ENCODE results near the gene CLTCL1. TPM values are rescaled to one million over a fixed set of nuclear protein-coding genes. Genes with fewer than 3 reads are reported as not detected.

Gene CLTCL1
- total RNA-seq, 4 donors from 2014 or later = 1.0 to 20.5 (median 11.4) TPM

DNA sequence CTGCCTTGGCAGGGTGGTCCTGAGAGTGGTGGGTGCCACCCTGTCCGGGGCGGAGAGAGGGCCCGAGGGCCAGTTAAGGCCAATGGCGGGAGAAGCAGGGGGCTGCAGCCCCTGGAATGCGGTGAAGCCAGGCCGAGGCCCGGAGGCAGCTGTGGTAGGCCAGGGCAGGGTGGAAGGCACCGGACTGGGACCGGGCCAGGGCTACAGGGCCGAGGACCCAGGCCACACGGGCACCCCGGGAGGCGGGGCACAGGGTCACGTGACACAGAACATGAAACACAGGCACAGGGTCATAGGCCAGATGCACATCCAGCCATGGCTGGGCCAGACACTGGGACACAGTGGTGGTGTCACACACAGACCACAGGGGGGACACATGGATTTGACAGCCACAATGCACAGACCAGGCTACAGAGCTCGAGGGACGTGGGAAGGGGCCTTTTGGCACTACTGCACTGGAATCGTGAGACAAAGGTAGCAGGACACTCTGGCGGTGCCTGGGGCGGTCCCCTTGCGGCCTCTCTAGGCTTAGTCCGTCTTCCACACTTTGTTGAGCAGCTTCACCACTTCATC is 115.8 kb downstream of the CLTCL1 start:
- Histone ChIP-seq H3K9me3 (no peaks in the 10 kb centered on the region), H3K27ac (no peak overlapping the region), H3K27me3 (no peaks in the 10 kb centered on the region), H3K4me1 (peaks cover 4 to 28% of the 10 kb centered on the region in 2 donors), H3K4me3 (no peak overlapping the region), H3K36me3 (no peaks in the 10 kb centered on the region)
- DNase-seq = no peak
- TF ChIP-seq POLR2A (IDR thresholded peaks at IDR 0.05) = no peak
- TF ChIP-seq, protein P1, sequence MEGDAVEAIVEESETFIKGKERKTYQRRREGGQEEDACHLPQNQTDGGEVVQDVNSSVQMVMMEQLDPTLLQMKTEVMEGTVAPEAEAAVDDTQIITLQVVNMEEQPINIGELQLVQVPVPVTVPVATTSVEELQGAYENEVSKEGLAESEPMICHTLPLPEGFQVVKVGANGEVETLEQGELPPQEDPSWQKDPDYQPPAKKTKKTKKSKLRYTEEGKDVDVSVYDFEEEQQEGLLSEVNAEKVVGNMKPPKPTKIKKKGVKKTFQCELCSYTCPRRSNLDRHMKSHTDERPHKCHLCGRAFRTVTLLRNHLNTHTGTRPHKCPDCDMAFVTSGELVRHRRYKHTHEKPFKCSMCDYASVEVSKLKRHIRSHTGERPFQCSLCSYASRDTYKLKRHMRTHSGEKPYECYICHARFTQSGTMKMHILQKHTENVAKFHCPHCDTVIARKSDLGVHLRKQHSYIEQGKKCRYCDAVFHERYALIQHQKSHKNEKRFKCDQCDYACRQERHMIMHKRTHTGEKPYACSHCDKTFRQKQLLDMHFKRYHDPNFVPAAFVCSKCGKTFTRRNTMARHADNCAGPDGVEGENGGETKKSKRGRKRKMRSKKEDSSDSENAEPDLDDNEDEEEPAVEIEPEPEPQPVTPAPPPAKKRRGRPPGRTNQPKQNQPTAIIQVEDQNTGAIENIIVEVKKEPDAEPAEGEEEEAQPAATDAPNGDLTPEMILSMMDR (IDR thresholded peaks at IDR 0.05) = no peak
- intact Hi-C loops (cut with DNase I; ENCODE audit: low total_unique reads) = no loop called here

DNA sequence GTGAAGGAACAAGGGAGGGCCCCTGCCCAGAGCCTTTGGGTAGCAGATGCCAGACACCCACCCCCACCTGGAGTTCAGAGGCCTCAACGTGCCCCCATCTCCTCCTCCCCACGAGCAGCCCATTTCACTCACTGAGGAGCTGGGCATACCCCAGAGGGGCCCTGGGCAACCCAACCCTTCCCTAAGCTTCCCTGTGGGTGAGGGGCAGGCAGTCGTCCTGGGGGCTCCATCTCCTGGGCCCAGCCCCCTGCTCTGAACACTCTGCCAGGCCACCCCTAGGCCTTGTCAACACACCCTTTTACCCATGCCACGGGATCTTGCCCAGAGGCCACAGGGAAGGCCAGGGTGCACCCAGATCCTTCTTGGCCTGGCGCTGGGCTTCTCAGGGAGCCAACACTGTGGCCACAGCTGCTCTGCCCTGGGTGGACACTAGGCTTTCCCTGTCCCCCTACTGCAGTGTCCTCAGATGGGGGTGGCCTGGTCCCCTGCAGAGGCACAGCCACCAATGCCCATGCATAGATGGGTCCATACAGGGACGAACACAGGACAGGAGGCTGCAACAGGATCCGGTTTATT is 116.4 kb downstream of the CLTCL1 start:
- TF ChIP-seq POLR2A (IDR thresholded peaks at IDR 0.05) = no peak
- TF ChIP-seq, protein P1 (IDR thresholded peaks at IDR 0.05) = no peak
- Histone ChIP-seq H3K9me3 (no peaks in the 10 kb centered on the region), H3K4me1 (peaks cover 4 to 28% of the 10 kb centered on the region in 2 donors), H3K4me3 (no peak overlapping the region), H3K27me3 (no peaks in the 10 kb centered on the region), H3K27ac (no peak overlapping the region), H3K36me3 (no peaks in the 10 kb centered on the region)
- intact Hi-C loops (cut with DNase I; ENCODE audit: low total_unique reads) = no loop called here
- no peak for DNase-seq

DNA sequence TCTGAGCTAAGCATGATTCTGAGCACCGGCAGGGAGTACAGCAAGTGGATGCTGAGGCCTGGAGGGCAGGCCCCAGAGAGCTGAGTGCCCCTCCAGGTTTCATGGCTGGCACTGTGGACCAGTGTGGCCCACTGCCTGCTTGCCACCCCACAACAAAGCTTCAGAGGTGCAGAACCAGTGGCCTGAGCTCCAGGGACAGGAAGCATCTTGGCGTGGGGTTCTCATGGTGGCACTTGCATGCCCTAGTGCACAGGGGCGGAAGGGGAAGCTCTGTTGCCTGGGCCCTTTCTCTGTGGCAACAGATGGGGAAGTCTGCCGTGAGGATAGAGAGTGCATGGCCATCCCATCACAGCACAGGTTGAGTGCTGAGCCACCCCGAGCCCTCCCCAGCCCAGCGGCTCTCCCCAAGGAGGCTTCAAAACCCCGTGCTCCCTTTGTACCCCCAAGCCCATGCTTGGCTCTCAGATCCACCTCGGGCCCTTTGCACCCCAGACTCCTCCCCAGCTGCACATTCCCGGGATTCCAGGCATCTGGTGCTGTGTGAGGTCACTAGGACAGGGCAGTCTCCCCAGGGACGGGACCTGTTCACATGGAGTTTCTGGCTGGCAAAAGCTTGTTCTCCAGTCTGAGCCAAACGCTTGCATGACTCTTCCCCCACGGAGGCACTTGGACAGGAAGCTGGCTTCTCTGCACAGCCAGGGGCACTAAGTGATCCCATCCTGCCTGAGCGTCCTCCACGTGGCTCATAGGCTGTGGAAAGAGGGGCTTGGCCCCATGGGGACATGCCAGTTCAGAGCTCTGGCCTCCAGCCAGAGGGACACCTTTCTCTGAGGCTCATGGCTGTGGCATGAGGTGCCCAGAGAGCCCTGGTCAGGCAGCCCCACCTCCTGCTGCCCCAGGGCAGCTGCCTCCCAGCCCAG is 117.2 kb downstream of the CLTCL1 start:
- peak in 1 of 2 donors; percentile 40 for DNase-seq
- TF ChIP-seq, protein P1 (IDR thresholded peaks at IDR 0.05) = no peak
- no peak for TF ChIP-seq POLR2A (IDR thresholded peaks at IDR 0.05)
- peaks cover 4 to 27% of the 10 kb centered on the region in 2 donors for H3K4me1 ChIP-seq
- H3K9me3 ChIP-seq = no peaks in the 10 kb centered on the region
- no peak overlapping the region for H3K4me3 ChIP-seq
- intact Hi-C loops (cut with DNase I; ENCODE audit: low total_unique reads) = no loop called here
- no peak overlapping the region for H3K27ac ChIP-seq
- H3K27me3 ChIP-seq = peaks cover 0 to 3% of the 10 kb centered on the region in 2 donors
- no peaks in the 10 kb centered on the region for H3K36me3 ChIP-seq

DNA sequence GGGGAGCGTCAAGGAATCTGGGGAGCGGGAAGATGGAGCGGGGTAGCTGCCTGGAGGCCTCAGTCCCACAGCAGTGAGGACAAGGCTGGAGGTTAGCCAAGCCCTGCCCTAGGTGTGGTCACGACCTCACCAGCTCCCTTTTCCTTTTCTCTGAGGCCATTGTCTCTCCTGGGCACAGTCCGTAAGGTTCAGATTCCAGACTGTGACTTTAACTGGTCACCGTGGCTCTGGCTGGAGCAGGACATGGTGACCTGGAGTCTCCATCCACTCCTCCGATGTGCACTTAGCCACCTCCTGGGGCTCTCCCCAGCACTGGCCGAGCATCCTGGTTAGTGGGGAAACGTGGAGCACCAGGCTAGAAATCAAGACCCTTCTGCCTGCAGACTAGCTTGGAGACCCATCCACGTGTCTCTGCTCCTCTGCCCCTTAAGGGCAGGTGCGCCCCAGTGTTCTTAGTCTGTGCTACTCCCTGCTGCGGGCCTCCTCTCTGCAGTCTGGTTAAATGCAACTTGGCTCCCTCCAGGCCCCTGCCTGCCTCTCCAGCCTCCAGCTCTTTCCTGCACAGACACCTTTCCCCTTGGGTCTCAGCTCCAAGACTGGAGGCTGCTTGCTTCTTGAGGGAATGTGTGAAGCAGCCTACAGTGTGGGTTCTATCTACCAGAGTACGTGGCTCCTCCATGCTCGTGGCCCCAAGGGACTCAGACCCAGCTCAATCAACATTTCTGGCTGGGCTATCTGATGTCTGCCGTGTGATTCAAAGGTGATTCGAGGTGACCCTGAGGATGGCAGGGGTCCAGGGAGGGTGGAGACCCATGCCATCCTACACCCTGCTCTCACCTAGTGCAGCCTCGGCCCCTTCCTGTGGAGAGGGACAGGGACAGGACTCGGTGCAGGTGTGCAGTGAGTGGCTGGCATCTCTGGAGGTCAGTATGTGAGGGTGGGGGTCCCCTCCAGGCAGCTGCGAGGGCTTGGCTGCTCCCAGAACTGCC is 118.2 kb downstream of the CLTCL1 start:
- TF ChIP-seq, protein P1 (IDR thresholded peaks at IDR 0.05) = no peak
- TF ChIP-seq POLR2A (IDR thresholded peaks at IDR 0.05) = no peak
- H3K4me3 ChIP-seq = no peak overlapping the region
- no peaks in the 10 kb centered on the region for H3K9me3 ChIP-seq
- intact Hi-C loops (cut with DNase I; ENCODE audit: low total_unique reads) = no loop called here
- H3K27me3 ChIP-seq = peaks cover 0 to 13% of the 10 kb centered on the region in 2 donors
- no peaks in the 10 kb centered on the region for H3K36me3 ChIP-seq
- peaks cover 4 to 30% of the 10 kb centered on the region in 2 donors for H3K4me1 ChIP-seq
- no peak overlapping the region for H3K27ac ChIP-seq
- no peak for DNase-seq
